LNCAP (cell line): ENCODE measurements around the gene UBAC2.

ENCODE experiments used
- CTCF ChIP-seq: fragments of 450-650 bp; IDR thresholded peaks from 2 replicates; pipeline ENCODE4 v1.5.1; 2017; ENCODE audit warnings: mild to moderate bottlenecking

UBAC2 gene

GRCh38 chr13:99200432-99201167 lies at the start of gene UBAC2:
Gene UBAC2, plus strand, starts transcription at chr13:99200854. Its CDS starts 55 bp downstream, at chr13:99200909.
- TF ChIP-seq CTCF, result no peak

DNA sequence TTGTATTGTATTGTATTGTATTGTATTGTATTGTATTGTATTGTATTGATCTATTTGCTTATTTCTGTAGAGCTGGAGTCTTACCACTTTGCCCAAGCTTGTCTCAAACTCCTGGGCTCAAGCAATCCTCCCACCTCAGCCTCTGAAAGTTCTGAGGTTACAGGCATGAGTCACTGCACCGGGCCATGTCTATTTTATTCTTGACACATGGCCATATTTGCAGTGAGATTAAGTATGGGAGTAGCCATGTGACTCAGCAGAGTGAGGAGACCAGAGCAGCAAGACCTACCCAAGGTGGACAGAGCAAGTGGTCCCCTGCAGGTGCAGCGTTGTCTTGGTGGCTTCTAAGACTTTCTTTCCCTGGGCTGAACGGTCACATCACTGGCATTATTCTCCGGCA lies 49.1 kb upstream of the UBAC2 start:
- TF ChIP-seq CTCF, result no peak

DNA sequence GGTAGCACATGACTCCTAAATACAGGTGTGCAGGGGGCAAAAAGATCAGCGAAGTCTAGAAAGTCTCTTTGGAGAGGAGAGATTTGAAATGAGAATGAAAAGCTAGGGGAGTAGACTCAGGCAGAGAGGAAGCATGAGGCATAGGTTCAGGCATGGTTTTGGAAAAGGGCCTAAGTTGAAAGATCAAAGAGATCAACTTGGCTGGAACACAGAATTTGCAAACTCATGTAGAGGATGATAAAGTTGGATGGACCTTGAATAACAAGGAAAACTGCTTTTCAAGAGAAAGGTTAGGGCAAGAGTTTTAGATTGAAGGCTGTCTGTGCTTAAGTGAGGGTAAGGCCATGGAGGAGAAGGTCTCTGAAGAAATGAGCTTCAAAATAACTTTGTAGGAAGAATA lies 47.4 kb upstream of the UBAC2 start:
- no peak for TF ChIP-seq CTCF

GRCh38 chr13:99154064-99154463 lies 46.6 kb upstream of the UBAC2 start:
- TF ChIP-seq CTCF, result no peak

DNA sequence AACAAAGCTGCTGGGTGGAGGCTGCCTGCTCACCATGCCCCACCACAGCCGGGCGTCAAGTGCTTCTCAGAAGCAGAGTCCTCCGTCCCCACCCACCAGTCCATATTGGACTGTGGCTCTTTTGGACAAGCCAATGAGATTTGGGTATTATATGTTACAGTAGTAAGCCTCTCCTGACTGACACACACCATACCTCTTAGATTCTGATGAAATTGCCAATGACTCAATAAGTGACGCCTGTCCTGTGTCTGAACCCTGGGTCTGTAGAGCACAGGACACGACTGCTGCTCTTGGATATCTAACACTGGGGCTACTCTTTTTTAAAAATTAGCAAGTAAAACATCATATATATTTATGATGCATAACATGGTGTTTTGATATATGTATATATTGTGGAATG lies 44.8 kb upstream of the UBAC2 start:
- no peak for TF ChIP-seq CTCF

DNA sequence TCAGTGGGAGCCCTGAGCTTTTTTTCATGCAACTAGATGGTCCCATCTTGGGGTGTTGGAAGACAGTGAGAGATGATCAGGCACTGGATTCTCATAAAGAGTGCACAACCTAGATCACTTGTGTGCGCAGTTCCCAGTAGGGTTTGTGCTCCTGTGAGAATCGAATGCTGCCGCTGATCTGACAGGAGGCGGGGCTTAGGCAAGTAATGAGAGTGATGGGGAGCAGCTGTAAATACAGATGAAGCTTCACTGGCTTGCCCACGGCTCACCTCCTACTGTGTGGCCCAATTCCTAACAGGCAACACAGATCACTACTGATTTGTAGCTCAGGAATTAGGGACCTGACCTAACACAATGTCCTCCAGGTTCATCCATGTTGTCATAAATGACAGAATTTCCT lies 43.6 kb upstream of the UBAC2 start:
- no peak for TF ChIP-seq CTCF

DNA sequence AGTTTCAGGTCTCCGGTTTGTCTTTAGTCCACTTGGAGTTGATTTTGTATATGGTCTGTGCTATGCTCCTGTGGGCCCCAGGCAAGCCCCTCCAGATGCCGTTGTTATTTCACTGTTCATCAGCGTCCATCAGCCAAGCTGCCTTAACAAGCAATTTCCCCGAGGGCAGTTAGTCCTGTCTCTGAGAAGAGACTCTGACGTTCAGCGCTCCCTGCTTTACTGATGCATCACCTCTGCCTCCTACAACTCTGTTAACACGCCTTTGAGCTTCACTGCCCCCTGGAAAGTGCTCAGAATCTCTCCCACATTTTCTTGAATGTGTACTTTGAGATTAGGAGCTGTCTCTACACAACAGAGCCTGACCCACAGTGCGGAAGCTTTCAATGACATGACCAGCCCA lies 41.8 kb upstream of the UBAC2 start:
- TF ChIP-seq CTCF, result no peak
